Measurements from ENCODE around the gene TECPR2.

TECPR2 gene

GRCh38 chr14:102496958-102497744, 134.4 kb downstream of the TECPR2 start:
- DNase-seq (ENCODE audit: low read depth) = no peak

GRCh38 chr14:102497998-102498677, 135.4 kb downstream of the TECPR2 start:
- DNase-seq (ENCODE audit: low read depth) = no peak

GRCh38 chr14:102498678-102499265, 136.0 kb downstream of the TECPR2 start:
- DNase-seq (ENCODE audit: low read depth) = no peak

- no peak for DNase-seq (ENCODE audit: low read depth)
Observed at GRCh38 chr14:102499401-102500157, 136.8 kb downstream of the TECPR2 start.

- DNase-seq (ENCODE audit: low read depth) = no peak
Observed at GRCh38 chr14:102500158-102500662, 137.5 kb downstream of the TECPR2 start.

GRCh38 chr14:102500713-102501112, 138.0 kb downstream of the TECPR2 start:
- no peak for DNase-seq (ENCODE audit: low read depth)

GRCh38 chr14:102501751-102502315, 139.1 kb downstream of the TECPR2 start:
- no peak for DNase-seq (ENCODE audit: low read depth)

GRCh38 chr14:102502571-102502970, 139.8 kb downstream of the TECPR2 start:
- no peak for DNase-seq (ENCODE audit: low read depth)

GRCh38 chr14:102503641-102504327, 141.0 kb downstream of the TECPR2 start:
- DNase-seq (ENCODE audit: low read depth) = no peak

DNA sequence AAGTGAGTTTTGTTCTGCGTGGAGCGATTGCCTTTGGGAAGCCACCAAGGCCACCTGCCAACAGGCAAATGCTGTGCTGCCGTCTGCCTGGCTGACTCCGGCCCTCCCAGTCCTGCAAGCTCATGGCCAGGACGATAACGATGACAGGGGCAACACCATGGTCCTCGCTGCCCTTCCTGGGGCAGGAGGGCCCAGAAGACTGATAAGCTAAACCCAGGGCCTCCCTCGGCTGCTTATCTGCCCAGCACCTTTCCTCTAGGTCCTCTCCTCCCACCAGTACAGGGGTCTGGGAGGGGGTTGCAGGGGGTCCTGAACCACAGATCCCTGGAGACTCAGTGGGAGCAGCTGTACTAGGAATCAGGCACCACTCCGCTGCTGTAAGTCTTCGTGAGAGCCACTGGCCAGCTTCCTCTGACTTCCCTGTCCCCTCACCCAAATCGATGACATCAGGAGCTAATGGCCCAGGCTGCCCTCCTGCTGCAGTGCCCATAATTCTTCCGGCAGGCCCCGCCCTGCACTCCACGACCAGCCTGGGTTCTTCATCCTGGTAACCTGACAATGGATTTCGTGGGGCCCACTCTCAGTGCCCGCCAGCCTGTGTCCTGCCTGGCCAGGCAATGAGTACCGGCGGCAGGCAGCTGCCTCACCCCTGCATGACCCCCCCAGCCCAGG, 141.7 kb downstream of the TECPR2 start:
- DNase-seq (ENCODE audit: low read depth) = no peak

DNA sequence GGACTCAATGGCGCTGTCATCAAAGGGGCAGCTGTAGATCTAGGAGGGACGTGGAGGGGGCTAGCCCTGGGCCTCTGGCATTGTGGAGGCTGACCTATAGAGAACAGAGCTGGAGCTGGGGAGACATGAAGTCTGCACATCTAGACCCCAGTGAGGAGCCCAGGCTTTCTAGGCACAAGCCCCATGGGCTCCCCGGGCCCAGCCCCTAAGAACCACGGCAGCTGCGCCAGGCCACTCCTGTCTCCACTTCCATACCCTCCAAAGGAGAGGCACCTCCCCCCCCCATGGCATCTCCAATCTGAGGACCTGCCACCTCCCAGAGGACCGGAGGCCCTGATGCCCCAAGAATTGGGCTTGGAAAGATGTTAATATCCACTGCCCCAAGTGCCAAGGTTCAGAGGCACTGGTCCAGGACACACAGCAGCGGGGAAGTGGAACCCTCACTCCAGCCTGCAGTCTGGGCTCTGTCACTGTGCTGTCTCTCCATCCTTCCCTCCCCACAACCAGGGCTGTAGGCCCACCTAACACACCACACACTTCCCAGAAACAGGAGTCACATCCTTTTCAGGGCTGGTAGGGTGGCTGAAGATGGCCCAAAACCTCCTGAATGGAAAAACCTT, 142.4 kb downstream of the TECPR2 start:
- no peak for DNase-seq (ENCODE audit: low read depth)

DNA sequence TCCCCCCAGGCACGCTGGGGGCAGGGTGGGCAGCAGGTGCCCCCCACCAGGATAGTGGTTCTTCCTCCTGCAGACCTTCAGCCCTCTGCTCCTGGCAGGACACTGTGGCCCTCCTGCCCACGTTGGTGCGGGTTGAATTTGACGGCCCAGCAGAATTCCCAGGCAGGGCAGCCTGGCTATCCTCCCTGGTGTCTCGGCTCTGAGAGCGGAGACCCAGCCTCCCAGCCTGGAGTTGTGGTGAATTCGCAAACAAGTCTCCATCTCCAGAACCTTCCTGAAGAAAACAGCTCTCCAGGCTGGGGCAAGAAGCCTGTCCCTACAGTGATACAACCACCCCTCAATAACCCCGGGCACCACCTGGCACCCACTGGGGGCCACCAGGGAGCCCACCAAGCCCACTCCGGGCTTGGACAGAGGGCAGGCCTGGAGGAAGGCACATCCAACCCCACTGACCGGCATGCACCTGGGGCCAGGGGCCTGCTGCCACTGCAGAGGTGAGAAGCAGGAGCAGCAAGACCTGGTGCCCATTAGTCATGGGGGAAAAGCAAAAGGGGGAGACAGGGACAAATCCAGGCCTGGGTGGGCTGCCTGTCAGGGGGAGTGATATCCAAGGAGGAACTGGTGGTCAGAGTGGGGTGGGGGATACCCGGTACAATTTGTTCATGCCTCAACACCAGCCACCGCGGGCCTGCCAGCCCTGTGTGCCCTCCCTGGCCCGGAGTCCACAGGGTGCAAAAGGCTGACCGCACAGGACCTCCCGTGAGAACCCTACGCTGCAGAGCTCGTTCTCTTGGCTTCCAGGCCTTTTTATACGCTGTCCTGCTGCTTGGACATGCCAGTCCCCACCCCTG, 143.3 kb downstream of the TECPR2 start:
- DNase-seq (ENCODE audit: low read depth) = no peak

DNA sequence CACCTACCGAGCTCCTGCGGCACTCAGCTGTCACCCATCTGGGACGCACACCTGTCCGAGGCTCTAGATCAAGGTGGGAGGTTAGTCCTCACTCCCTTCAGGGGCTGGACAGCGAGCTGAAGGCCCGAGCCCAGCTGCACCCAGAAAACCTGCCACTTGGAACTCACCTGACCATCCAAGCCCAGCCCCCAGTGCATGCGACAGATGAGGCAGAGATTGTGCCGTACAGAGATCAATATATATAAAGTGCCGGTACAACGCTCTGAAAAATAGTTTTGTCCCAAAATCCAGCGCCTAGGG, 143.8 kb downstream of the TECPR2 start:
- no peak for DNase-seq (ENCODE audit: low read depth)

GRCh38 chr14:102507081-102507856, 144.5 kb downstream of the TECPR2 start:
- no peak for DNase-seq (ENCODE audit: low read depth)

GRCh38 chr14:102507857-102508312, 145.1 kb downstream of the TECPR2 start:
- DNase-seq (ENCODE audit: low read depth) = no peak

- no peak for DNase-seq (ENCODE audit: low read depth)
Observed at GRCh38 chr14:102508410-102508773, 145.7 kb downstream of the TECPR2 start.

GRCh38 chr14:102508774-102509745, 146.3 kb downstream of the TECPR2 start:
- no peak for DNase-seq (ENCODE audit: low read depth)

Measured in activated T-cell treated with anti-CD3 and anti-CD28 coated beads for 24 hours (primary cell).